ENCODE measurements around the gene API5.

The API5 gene

DNA sequence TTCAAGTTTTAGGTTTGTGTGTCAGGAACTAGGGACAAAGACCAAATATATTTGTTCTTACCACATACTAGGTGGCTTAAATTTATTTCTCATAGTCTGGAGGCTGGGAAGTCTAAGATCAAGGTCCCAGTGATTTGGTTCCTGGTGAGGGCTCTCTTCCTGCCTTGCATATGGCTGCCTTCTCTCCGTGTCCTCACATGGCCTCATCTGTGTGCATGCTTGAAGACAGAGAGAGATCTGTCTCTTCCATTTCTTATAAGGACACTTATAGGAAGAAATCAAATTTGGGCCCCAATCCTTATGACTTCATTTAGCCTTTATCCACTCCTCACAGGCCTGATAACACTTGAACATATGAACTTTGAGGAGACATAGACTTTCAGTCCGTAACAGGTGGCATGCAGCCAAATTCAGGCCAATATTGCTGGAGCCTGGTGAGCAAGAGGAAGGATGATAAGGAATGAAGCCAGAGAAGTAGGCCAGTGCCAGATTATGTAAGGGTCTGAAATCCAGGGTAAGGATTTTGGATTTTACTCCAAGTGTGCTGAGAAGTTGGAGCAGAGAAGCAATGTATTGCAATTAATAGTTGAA lies 82.1 kb downstream of the API5 start:
- H3K27me3 ChIP-seq (ENCODE audit: control insufficient read depth, insufficient read depth, low read length) = no peaks in the 10 kb centered on the region
- peaks cover 18% of the 10 kb centered on the region for H3K4me1 ChIP-seq (ENCODE audit: control insufficient read depth, insufficient read depth, low read length)
- H3K4me3 ChIP-seq (ENCODE audit: low read depth, low read length) = no peak overlapping the region
- peaks cover 84% of the 10 kb centered on the region for H3K36me3 ChIP-seq (ENCODE audit: control insufficient read depth, insufficient read depth, low read length)
- no peak overlapping the region for H3K27ac ChIP-seq (ENCODE audit: low read depth, low read length)
- H3K9me3 ChIP-seq (ENCODE audit: control insufficient read depth, insufficient read depth, low read length) = no peaks in the 10 kb centered on the region
- H3K9ac ChIP-seq (ENCODE audit: low read depth, low read length) = no peak overlapping the region
